Measurements from ENCODE around the gene PRKAG2. TPM values are rescaled to one million over a fixed set of nuclear protein-coding genes. Genes with fewer than 3 reads are reported as not detected.
A peak's percentile ranks its signal among the peaks of the same experiment; 100 is the strongest.

The PRKAG2 gene
- total RNA-seq, 3 donors from 2014 or later: 32.3 to 56.6 (median 34.4) TPM

DNA sequence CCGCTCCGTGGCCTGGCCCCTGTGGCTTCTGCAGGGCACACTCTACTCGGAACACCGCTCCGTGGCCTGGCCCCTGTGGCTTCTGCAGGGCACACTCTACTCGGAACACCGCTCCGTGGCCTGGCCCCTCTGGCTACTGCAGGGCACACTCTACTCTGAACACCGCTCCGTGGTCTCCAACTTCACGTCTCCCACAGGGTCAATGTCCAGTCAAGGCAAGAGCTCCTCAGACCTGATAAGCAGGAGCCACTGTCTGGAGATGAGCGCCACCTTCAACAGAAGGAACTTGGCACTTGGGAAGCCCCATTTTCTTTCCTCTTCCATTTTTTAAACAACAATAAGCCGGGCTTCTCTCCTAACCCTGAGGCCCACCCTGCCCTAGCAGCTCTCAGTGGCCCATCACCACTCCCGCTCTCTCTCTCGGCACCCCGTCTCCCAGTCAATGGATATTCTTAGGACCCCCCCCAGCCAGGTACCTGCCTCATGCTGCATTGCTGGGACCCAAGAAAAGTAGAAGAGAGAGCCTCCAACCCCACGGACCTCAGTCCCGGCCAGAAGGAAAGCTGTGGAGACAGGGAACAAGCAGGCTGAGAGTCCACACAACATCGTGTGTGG, 56.3 kb downstream of the PRKAG2 start:
- intact Hi-C loops (cut with DNase I; ENCODE audit: low total_unique reads): no loop called here

DNA sequence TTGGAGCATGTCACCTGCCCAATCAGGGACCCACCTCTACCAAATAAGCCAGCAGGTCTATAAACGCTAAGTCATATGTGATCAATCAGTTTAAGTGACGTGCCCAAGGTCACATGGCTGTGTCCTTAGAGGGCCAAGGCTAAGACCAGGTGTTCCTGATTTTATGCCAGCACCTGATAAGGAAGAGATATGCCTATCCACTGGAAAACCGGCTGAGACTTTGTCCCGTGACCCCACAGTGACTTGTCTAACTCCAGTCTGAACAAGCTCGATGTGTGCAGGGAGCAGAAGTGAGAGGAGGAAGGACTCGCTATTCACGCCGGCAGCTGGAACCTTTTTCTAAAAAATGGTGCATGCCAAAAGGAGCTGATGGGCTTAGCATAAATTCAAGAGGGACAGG, 57.0 kb downstream of the PRKAG2 start:
- no peak for TF ChIP-seq POLR2A (IDR thresholded peaks at IDR 0.05)
- no peak for TF ChIP-seq CTCF (IDR thresholded peaks at IDR 0.05)
- no peak for TF ChIP-seq POLR2AphosphoS5 (IDR thresholded peaks at IDR 0.05)
- Histone ChIP-seq H3K4me3 (no peak overlapping the region), H3K36me3 (no peaks in the 10 kb centered on the region), H3K4me1 (no peaks in the 10 kb centered on the region), H3K27ac (no peak overlapping the region), H3K27me3 (no peaks in the 10 kb centered on the region), H3K9me3 (no peaks in the 10 kb centered on the region)
- intact Hi-C loops (cut with DNase I; ENCODE audit: low total_unique reads): no loop called here
- DNase-seq (ENCODE audit: low spot score in 2 of 2): no peak

More for the DNA sequence above, 56.3 kb downstream of the PRKAG2 start:
- no peaks in the 10 kb centered on the region for H3K4me1 ChIP-seq
- no peak overlapping the region for H3K27ac ChIP-seq
- no peak overlapping the region for H3K4me3 ChIP-seq
- H3K27me3 ChIP-seq: no peaks in the 10 kb centered on the region
- no peaks in the 10 kb centered on the region for H3K9me3 ChIP-seq
- TF ChIP-seq CTCF (IDR thresholded peaks at IDR 0.05) (no peak), POLR2AphosphoS5 (IDR thresholded peaks at IDR 0.05) (no peak), POLR2A (IDR thresholded peaks at IDR 0.05) (no peak)
- no peaks in the 10 kb centered on the region for H3K36me3 ChIP-seq
- DNase-seq (ENCODE audit: low spot score in 2 of 2): no peak

DNA sequence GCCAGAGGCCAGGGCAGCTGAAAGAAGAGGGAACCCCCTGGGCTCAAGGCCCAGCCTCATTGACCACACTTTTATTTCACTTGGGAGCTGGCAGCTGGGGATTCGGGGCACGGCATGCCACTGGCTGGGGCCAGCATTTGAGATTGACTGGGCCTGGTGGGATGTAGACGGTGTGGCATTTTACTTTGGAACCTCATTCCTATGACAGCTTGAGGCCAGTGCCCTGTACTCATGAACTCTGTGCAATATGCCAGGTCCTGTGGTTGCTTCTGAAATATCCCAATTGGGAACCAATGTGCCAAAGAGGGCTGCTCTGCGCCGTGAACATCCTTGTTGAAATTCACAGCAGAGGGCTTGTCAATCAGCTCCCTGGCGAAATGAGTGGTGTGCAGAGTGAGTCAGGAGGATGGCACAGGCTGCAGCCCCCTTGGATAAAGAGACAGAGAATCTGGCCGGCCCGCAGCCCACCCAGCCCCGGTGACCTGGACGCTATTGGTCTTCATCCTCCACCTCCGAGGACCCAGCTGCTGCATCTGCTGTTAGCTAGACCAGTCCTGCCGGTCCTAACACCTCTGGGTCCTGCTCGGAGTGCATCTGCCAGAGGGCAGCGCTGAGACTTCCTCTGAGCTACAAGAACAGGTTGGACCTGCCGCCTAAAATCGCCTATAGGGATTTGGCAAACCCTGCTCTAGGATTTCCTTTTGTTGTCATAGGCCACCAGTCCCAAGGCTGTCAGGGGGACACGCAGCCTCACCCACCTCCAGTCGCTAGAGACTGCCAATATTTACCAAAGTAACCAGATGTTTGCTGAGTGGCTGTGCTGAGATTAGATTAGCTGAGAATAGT, 58.0 kb downstream of the PRKAG2 start:
- TF ChIP-seq POLR2A (IDR thresholded peaks at IDR 0.05) (no peak), POLR2AphosphoS5 (IDR thresholded peaks at IDR 0.05) (no peak), CTCF (IDR thresholded peaks at IDR 0.05) (no peak)
- peak; percentile 40 to 75 for DNase-seq (ENCODE audit: low spot score in 2 of 2)
- no peak overlapping the region for H3K4me3 ChIP-seq

GRCh38 chr7:151817981-151818673, 58.8 kb downstream of the PRKAG2 start:
- no peak for DNase-seq (ENCODE audit: low spot score in 2 of 2)
- Histone ChIP-seq H3K4me1 (no peaks in the 10 kb centered on the region), H3K4me3 (no peak overlapping the region), H3K9me3 (no peaks in the 10 kb centered on the region), H3K27me3 (no peaks in the 10 kb centered on the region), H3K36me3 (no peaks in the 10 kb centered on the region), H3K27ac (no peak overlapping the region)
- no peak for TF ChIP-seq POLR2A (IDR thresholded peaks at IDR 0.05)
- TF ChIP-seq POLR2AphosphoS5 (IDR thresholded peaks at IDR 0.05): no peak
- TF ChIP-seq CTCF (IDR thresholded peaks at IDR 0.05): no peak
- intact Hi-C loops (cut with DNase I; ENCODE audit: low total_unique reads): no loop called here

More for the DNA sequence above, 58.0 kb downstream of the PRKAG2 start:
- H3K27ac ChIP-seq: no peak overlapping the region
- no peaks in the 10 kb centered on the region for H3K36me3 ChIP-seq
- intact Hi-C loops (cut with DNase I; ENCODE audit: low total_unique reads): no loop called here
- H3K4me1 ChIP-seq: no peaks in the 10 kb centered on the region
- no peaks in the 10 kb centered on the region for H3K9me3 ChIP-seq
- H3K27me3 ChIP-seq: no peaks in the 10 kb centered on the region

GRCh38 chr7:151817315-151817690, 59.6 kb downstream of the PRKAG2 start:
- Histone ChIP-seq H3K4me3 (no peak overlapping the region), H3K27me3 (no peaks in the 10 kb centered on the region), H3K4me1 (no peaks in the 10 kb centered on the region), H3K36me3 (no peaks in the 10 kb centered on the region), H3K27ac (no peak overlapping the region), H3K9me3 (no peaks in the 10 kb centered on the region)
- intact Hi-C loops (cut with DNase I; ENCODE audit: low total_unique reads): no loop called here
- DNase-seq (ENCODE audit: low spot score in 2 of 2): no peak
- no peak for TF ChIP-seq POLR2AphosphoS5 (IDR thresholded peaks at IDR 0.05)
- no peak for TF ChIP-seq POLR2A (IDR thresholded peaks at IDR 0.05)
- TF ChIP-seq CTCF (IDR thresholded peaks at IDR 0.05): no peak

Measured in breast epithelium (tissue), 4 donors.